ENCODE data around the gene RPS6KC1. TPM values are rescaled to one million over a fixed set of nuclear protein-coding genes. Genes with fewer than 3 reads are reported as not detected.
A peak's percentile ranks its signal among the peaks of the same experiment; 100 is the strongest.

Gene RPS6KC1
- total RNA-seq, 1 donor from 2014 or later: 19.9 TPM

DNA sequence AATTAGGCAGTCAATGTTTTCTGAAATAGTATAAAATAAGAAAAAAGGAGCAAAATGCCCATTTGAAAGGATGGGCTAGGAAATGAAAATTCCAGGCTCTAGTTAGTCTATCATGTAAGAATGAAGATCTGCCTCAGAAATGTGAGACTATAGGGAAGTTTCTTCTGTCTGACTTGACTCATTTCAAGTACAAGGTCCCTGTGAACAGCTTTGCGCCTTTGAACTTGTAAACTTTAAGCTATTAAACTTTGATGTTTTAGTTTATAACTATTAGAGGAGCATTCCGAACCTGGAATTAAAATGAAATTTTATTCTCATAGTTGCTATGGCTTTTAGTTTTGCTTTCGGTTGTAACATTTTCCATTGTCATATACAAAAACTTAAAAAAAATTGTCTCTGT, 199.4 kb downstream of the RPS6KC1 start:
- DNase-seq (ENCODE audit: low spot score): no peak

GRCh38 chr1:213251972-213252371, 200.9 kb downstream of the RPS6KC1 start:
- no peaks in the 10 kb centered on the region for H3K27me3 Mint-ChIP-seq (ENCODE audit: unreplicated experiment)
- TF ChIP-seq, protein P1, sequence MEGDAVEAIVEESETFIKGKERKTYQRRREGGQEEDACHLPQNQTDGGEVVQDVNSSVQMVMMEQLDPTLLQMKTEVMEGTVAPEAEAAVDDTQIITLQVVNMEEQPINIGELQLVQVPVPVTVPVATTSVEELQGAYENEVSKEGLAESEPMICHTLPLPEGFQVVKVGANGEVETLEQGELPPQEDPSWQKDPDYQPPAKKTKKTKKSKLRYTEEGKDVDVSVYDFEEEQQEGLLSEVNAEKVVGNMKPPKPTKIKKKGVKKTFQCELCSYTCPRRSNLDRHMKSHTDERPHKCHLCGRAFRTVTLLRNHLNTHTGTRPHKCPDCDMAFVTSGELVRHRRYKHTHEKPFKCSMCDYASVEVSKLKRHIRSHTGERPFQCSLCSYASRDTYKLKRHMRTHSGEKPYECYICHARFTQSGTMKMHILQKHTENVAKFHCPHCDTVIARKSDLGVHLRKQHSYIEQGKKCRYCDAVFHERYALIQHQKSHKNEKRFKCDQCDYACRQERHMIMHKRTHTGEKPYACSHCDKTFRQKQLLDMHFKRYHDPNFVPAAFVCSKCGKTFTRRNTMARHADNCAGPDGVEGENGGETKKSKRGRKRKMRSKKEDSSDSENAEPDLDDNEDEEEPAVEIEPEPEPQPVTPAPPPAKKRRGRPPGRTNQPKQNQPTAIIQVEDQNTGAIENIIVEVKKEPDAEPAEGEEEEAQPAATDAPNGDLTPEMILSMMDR (IDR thresholded peaks at IDR 0.05; ENCODE audit: unreplicated experiment): no peak
- no peak overlapping the region for H3K4me3 Mint-ChIP-seq (ENCODE audit: unreplicated experiment)
- H3K36me3 Mint-ChIP-seq (ENCODE audit: low read depth, unreplicated experiment): no peaks in the 10 kb centered on the region
- no peak overlapping the region for H3K27ac Mint-ChIP-seq (ENCODE audit: unreplicated experiment)
- DNase-seq (ENCODE audit: low spot score): no peak
- no peaks in the 10 kb centered on the region for H3K9me3 Mint-ChIP-seq (ENCODE audit: unreplicated experiment)
- no peaks in the 10 kb centered on the region for H3K4me1 Mint-ChIP-seq (ENCODE audit: unreplicated experiment)

More for the DNA sequence above, 199.4 kb downstream of the RPS6KC1 start:
- no peaks in the 10 kb centered on the region for H3K4me1 Mint-ChIP-seq (ENCODE audit: unreplicated experiment)
- H3K27me3 Mint-ChIP-seq (ENCODE audit: unreplicated experiment): no peaks in the 10 kb centered on the region
- no peak overlapping the region for H3K4me3 Mint-ChIP-seq (ENCODE audit: unreplicated experiment)
- H3K9me3 Mint-ChIP-seq (ENCODE audit: unreplicated experiment): no peaks in the 10 kb centered on the region
- no peaks in the 10 kb centered on the region for H3K36me3 Mint-ChIP-seq (ENCODE audit: low read depth, unreplicated experiment)
- TF ChIP-seq, protein P1 (IDR thresholded peaks at IDR 0.05; ENCODE audit: unreplicated experiment): no peak
- no peak overlapping the region for H3K27ac Mint-ChIP-seq (ENCODE audit: unreplicated experiment)

- H3K4me3 Mint-ChIP-seq (ENCODE audit: unreplicated experiment): no peak overlapping the region
- H3K27ac Mint-ChIP-seq (ENCODE audit: unreplicated experiment): no peak overlapping the region
- DNase-seq (ENCODE audit: low spot score): no peak
- H3K27me3 Mint-ChIP-seq (ENCODE audit: unreplicated experiment): peaks cover 3% of the 10 kb centered on the region
- H3K36me3 Mint-ChIP-seq (ENCODE audit: low read depth, unreplicated experiment): no peaks in the 10 kb centered on the region
- peaks cover 2% of the 10 kb centered on the region for H3K4me1 Mint-ChIP-seq (ENCODE audit: unreplicated experiment)
- TF ChIP-seq, protein P1 (IDR thresholded peaks at IDR 0.05; ENCODE audit: unreplicated experiment): no peak
- H3K9me3 Mint-ChIP-seq (ENCODE audit: unreplicated experiment): no peaks in the 10 kb centered on the region
Observed at GRCh38 chr1:213256438-213257087, 205.5 kb downstream of the RPS6KC1 start.

- no peaks in the 10 kb centered on the region for H3K36me3 Mint-ChIP-seq (ENCODE audit: low read depth, unreplicated experiment)
- TF ChIP-seq, protein P1 (IDR thresholded peaks at IDR 0.05; ENCODE audit: unreplicated experiment): no peak
- H3K4me1 Mint-ChIP-seq (ENCODE audit: unreplicated experiment): peaks cover 23% of the 10 kb centered on the region
- H3K27me3 Mint-ChIP-seq (ENCODE audit: unreplicated experiment): peaks cover 3% of the 10 kb centered on the region
- no peak for DNase-seq (ENCODE audit: low spot score)
- H3K9me3 Mint-ChIP-seq (ENCODE audit: unreplicated experiment): no peaks in the 10 kb centered on the region
- H3K27ac Mint-ChIP-seq (ENCODE audit: unreplicated experiment): peak overlapping the region; percentile 44
- H3K4me3 Mint-ChIP-seq (ENCODE audit: unreplicated experiment): no peak overlapping the region
Observed at GRCh38 chr1:213260311-213261075, 209.5 kb downstream of the RPS6KC1 start.

DNA sequence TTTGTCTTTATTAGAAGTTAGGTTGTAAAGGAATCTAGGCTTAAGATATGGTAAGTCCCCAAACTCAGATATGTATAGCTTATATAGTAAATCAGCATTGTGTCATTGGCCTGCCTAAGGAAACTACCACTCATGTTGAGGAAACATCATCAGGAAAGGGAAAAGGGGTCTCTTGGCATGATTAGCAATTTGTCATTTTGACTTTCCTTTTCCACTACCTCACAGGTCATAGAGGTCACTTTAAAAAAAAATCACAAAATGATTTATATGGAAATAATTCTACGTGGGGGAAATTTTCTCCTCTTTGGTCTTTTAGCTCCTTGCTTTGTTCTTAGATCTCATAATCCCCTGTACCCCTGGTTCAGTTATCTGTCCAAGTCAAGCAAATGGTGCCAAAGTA, 213.5 kb downstream of the RPS6KC1 start:
- Mint-ChIP-seq H3K27ac (ENCODE audit: unreplicated experiment) (no peak overlapping the region), H3K4me1 (ENCODE audit: unreplicated experiment) (peaks cover 23% of the 10 kb centered on the region), H3K36me3 (ENCODE audit: low read depth, unreplicated experiment) (peaks cover 5% of the 10 kb centered on the region), H3K27me3 (ENCODE audit: unreplicated experiment) (peaks cover under 1% of the 10 kb centered on the region), H3K9me3 (ENCODE audit: unreplicated experiment) (no peaks in the 10 kb centered on the region), H3K4me3 (ENCODE audit: unreplicated experiment) (no peak overlapping the region)
- TF ChIP-seq, protein P1 (IDR thresholded peaks at IDR 0.05; ENCODE audit: unreplicated experiment): no peak
- no peak for DNase-seq (ENCODE audit: low spot score)

All from endothelial cell (in vitro differentiated cells).